GM18507 (cell line): Measurements from ENCODE around the gene TOM1.
A peak's percentile ranks its signal among the peaks of the same experiment; 100 is the strongest.
"Not testable (repeated sequence)": the region's sequence is repeated elsewhere in the genome, so short reads cannot be mapped to it uniquely, and the experiment has no call there.

Experiments used
- DNase-seq: peaks from one replicate; pipeline ENCODE4 v3.0.0; 2011; ENCODE audit warnings: low read depth; ENCODE audit not compliant: insufficient read length; ENCODE audit errors: extremely low spot score
- FAIRE-seq: peaks from 2 replicates; lab custom pipeline; 2011; peaks lifted over from hg19 to GRCh38; lab: Jason Lieb, UNC

TOM1 gene

DNA sequence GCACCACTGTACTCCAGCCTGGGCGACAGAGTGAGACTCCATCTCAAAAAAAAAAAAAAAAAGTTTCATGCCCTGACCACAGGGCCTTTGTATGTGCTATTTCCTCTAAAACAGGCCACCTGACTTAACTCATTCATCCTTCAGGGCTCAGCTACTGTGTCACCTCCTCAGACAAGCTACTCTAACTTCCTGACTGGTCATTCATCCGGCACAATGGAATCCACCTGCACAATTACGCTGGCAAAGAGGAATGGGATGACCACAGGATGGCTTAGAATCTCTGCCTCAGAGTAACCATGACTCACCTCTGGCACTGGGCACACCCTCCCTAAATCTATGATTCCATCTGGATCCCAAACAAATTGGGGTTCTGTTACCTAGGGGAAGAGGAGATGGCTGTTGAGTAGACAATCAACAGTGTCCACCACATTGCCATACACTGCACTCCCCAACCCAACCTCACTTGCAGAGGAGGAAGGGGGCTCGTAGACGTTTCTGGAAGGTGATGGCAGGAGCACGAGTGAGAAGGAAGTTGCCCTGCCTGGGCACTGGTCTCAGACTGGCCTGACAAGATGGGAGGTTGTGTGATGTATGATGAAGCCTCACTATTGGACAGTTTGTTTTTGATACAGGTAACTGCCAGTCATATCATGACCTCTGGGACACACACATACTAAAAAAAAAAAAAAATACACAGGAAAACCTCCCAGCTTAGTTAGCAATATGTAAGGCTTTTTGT is 58.4 kb downstream of the TOM1 start:
- DNase-seq, result no peak
- FAIRE-seq, result peak; percentile 82

DNA sequence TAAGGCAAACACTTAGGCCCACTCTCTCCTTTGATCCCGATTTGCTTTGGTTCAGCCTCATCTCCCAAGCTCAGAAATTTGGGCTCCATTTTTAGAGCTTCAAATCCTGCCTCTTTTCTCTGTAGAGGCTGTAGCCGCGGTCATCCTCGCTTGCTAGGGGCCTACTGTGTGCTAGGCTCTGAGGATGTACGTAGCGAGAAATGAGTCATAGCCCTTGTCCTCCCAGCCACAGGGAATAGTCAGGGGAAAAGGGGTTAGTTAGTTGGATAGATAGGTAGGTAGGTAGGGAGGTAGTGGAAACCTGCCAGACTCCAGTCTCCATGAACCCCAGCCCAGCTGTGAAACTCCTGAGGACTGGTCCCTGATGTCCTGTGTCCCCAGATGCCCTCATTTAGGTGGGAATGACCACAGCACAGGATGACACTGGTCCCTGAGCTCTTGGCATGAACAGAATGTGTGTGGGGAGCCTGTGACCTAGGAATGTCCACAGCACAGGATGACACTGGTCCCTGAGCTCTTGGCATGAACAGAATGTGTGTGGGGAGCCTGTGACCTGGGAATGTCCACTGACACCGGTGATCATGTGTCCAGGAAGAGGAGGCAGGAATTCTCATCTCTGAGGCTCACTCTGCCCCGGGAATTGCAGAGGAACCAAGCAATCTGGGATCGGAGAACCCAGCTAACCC is 59.8 kb downstream of the TOM1 start:
- peak; percentile 86 for FAIRE-seq

DNA sequence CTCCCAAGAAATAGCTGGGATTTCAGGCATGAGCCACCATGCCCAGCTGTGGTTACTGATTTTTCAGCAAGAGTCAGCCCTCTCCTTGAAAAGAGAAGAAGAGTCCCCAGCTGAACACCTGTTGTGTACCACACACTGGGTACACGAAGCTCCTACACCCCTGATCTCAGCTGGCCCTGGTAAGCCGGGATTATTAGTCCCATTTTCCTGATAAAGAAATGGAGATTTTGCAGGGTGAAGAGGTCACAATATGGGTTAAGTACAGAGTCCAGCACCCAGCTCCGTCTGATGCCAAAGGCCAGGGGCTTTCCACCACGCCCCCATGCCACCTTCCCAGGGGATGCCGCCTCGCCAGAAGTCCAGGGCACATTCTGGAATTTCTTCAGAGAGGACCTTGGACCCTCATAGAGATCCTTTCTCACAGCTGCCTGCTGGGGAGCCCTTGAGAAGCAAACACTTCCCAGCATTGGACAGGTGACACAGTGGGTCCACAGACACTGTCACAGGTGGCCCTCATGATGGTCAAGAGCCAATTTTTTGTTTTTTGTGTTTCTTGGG is 61.4 kb downstream of the TOM1 start:
- DNase-seq, result no peak

More for the DNA sequence above, 59.8 kb downstream of the TOM1 start:
- no peak for DNase-seq

DNA sequence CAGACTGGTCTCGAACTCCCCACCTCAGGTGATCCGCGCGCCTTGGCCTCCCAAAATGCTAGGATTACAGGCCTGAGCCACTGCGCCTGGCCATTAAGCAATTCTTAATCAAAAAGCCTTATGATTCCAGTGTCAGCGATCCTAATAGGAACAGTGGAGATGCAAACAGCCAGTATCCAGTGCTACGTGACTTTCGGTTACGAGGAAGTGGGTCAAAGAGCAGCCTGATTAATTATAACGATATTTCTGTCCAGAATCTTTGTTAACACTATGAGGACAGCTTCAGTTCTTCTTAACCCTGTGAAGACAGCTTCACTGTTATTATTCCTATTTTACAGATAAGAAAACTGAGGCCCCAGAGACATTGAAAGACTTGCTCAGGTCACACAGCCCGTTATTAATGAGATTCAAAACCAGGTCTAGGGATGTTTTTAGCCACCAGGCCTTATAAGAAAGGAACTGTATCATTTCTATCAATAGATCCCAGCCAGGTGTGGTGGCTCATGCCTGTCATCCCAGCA is 63.9 kb downstream of the TOM1 start:
- FAIRE-seq (peak; percentile 55), DNase-seq (no peak)

More for the DNA sequence above, 61.4 kb downstream of the TOM1 start:
- FAIRE-seq, result no peak

DNA sequence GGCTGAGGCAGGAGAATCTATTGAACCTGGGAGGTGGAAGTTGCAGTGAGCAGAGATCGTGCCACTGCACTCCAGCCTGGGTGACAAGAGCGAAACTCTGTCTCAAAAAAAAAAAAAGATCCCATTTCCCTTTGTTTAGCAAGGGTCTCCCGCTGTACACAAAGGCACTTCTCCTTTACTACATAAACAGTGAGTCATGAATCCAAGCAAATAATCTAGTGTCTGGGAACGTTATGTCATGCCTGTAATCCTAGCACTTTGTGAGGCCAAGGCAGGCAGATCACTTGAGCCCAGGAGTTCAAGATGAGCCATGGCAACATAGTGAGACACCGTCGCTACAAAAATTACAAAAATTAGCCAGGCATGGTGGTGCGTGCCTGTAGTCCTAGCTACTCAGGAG is 64.5 kb downstream of the TOM1 start:
- not testable (repeated sequence) for DNase-seq, FAIRE-seq

DNA sequence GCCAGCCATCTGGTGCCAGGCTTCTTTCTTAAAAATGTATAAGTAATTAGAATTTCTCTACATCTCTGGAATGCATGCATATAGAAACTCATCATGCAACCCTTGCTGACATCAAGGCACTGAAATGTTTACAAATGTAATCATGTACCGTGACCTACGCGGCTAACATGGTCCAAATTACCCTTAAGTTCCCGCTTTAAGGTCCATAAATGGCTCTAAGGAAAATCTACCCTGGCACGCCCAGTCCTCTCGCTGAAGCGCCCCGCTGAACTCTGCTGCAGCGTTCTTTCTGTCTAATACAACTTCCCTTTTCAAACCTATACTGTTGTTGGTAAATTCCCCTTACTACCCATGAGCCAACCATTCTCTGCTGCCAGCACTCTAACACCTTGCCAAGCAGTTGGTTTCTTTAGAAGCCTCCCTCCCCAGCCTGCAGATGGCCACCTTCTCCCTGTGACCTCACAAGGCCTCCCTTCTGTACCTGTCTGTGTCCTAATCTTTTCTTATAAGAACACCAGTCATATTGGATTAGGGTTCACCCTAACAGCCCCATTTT is 67.7 kb downstream of the TOM1 start:
- peak; percentile 63 for FAIRE-seq

DNA sequence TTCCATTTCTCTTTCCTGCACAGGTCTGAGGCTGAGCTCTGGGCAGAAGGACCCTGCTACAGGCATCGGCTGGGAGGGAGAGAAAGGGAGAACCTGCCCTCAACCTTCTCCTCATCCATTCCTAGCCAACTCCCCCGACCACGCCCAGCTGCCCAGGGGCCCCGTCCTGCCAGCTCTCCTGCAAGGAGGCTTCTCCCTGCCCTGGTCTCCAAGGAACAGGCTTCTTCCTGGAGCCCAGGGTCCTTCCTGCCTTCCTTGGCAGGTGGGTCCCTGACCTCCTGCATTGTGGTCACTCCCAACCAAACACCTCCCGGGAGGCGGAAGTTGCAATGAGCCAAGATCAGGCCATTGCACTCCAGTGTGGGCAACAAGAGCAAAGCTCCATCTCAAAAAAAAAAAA is 68.7 kb downstream of the TOM1 start:
- DNase-seq (no peak), FAIRE-seq (no peak)

More for the DNA sequence above, 67.7 kb downstream of the TOM1 start:
- no peak for DNase-seq

DNA sequence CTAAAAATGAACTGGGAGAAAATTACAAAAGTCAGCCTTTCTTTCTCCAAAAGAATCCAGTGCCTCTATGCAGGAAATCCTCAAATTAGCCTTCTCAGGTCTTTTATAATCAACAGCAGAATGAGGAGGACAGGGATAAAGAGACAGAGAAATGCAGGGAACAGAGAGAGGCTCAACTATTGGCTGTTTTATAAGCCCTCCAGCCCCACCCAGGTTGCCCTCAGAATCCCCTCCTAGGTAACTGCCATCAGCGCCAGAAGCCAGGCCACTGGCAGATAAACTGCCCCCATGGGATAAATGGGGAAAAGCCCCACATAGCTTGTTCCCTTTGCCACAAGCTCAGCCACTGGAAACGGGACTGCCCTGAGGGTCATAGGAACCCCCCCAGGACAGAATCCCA is 70.3 kb downstream of the TOM1 start:
- no peak for DNase-seq
- no peak for FAIRE-seq

DNA sequence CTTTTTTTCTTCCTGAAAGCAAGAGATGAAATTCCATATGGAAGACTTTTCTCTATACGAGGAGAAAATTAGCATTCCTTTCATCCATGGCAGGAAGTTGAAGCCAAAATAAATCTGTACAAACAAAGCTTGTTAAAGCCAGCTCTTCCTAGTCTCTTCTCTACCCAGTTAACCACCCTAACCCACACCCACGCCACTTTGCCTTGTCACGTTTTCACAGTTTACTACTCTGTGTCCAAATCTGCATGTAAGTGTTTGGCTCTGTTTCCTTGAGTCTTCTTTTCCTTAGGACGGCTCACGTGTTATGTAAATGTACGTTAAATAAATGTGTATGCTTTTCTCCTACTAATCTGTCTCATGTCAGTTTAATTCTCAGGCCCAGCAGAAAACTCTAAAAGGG is 74.1 kb downstream of the TOM1 start:
- DNase-seq, result no peak
- FAIRE-seq, result no peak

DNA sequence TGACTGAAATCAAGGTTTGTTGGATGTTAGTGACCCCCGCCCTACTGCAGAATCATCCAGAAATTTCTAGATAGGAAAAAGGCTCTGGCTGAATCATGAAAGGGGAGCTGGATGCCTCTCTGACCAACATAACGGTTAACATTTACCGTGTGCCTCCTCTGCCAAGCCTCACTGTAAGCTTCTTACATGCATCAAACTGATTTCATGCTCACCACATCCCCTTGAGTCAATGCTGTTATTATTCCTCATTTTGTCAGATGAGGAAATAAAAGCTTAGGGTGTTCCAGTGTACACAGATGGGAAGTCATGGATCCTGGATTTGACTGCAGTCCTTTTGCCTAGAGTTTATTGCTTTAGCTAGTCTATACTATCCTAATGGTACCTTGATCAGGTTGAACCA is 75.3 kb downstream of the TOM1 start:
- no peak for DNase-seq
- no peak for FAIRE-seq

DNA sequence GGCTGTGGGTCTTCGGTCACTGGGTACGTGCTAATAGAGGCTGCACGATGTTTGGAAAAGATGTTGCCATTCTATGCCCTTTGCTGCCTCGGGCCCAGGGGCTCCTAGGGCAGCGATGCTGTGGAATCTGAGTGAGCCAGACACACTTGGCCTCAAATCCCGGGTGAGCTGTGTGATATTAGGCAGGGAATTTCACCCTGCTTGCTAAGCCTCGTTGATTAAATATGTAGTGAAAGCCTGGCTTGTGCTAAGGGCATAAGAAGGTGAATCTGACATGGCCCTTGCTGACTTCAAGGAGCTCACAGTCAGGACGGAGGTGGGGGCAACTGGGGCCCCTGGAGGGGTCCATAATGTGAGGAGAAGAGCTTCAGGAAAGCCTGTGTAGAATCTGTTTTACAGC is 75.8 kb downstream of the TOM1 start:
- no peak for FAIRE-seq

DNA sequence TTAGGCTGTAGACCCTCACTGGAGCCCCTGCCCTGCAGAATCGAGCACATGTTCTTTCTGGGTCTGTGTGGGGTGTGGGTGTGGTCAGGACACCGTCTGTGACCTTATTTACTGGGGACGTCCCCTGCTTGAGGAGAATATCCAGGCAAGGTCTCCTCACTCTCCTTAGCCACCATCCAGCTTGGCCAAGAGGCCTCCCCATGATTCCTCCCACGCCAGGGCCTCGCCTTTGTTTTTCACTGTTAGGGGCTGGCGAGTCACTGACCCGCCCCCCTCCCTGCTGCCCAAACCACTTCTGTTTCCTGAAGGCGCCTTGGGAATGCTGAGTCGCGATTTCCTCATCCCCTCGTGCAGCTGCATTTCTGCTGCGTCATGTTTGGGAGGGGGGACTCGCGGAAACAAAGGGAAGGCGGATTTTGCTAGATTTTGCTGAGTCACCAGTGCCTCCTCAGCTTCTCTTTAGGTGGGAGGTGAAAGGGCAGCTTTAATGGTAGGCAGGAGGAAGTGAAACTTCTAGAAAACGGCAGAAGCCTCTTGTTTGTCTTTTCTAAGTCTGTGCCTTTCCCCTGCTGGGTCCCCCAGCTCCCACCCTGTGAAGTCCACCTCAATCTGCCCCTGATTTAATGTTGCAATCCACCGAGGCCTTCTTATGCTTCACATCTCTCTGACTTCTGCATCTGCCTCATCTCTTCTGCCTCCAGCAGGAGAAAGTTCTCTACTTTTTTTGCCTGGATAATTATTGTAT is 77.2 kb downstream of the TOM1 start:
- DNase-seq (no peak), FAIRE-seq (peak; percentile 90)

More for the DNA sequence above, 75.8 kb downstream of the TOM1 start:
- DNase-seq, result no peak

DNA sequence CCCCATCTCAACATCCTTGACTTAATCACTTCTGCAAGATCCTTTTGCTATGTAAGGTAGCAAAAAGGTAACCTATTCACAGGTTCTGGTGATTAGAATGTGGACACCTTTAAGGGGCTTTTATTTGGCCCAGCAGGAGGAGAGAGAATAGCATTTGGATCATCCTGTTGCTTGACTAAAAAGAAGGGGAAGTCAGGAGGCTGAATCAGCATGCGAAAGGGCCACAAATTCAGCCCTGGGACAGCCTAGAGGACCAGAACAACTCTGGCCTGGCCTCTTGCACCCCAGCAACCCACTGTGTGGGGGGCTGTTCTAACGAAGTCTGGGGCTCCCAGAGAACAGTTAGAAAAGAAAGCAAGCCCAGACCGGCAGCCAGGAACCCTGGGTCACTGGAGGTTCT is 78.0 kb downstream of the TOM1 start:
- DNase-seq (no peak), FAIRE-seq (no peak)

DNA sequence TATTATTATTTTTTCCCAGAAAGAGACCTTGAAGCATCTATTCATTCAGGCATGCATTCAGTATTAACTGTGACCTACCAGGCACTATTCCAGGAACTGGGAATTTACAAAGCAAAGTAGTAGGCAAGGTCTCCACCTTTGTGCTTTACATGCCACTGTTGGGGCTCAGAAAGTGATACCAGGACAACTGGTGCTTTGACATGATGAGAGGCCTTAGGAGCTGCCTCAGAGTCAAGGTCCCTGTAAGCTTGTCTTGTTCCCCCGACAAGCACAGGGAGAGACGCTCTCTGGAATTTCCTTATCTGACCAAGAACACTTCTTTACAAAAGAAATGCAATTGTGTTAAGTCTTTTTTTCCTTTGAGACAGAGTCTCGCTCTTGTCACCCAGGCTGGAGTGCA is 78.9 kb downstream of the TOM1 start:
- FAIRE-seq (no peak), DNase-seq (no peak)

DNA sequence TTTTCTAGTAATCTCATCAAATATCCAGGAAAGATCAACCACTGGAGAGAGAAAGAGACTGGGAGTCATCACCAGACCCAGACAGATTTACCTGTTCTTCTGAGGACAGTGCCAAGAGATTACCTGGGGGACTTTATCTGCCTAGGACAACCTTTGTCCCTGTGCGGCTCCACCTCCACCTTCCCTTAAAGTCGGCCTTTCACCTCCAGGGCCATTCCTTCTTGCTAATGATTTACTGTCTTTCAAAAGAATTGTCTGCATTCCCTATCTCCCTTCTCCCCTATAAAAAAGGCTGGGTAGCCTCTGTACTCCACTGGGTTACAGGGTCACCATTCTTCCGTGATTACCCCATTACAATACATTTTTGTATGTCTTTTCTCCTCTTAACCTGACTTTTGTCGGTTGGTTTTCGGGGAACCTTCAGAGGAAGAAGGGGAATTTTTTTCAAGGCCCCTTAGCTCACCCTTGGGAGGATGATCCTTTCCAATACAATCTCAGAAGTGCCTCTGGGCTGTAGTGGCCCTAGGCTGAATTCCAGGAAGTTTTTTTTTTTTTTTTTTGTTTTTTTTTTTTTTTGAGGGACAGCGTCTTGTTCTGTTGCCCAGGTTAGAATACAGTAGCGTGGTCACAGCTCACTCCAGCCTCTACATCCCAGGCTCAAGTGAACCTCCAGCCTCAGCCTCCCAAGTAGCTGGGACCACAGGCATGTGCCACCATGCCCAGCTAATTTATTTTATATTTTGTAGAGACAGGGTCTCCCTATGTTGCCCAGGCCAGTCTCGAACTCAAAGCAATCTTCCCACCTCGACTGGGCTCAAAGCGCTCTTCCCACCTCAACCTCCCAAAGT is 79.7 kb downstream of the TOM1 start:
- DNase-seq (no peak), FAIRE-seq (no peak)

DNA sequence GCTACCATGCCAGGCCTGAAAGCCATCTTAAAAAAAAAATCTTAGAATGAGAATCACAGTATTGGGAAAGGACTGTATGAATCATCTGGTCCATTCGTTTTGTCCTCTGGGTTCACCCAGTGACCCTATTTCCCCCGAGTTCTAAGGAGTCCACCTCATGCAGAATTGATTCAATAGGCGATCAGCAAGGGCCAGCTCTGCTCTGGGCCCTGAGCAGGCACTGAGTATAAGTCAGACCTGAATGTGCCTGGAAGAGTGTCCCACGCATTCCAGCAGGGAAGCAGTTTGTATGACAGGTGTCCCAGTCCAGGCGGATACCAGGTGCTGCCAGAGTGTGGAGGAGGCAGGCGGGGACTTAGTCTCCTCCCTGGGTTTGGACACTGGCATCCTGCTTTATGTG is 80.3 kb downstream of the TOM1 start:
- FAIRE-seq, result no peak
- DNase-seq, result no peak

DNA sequence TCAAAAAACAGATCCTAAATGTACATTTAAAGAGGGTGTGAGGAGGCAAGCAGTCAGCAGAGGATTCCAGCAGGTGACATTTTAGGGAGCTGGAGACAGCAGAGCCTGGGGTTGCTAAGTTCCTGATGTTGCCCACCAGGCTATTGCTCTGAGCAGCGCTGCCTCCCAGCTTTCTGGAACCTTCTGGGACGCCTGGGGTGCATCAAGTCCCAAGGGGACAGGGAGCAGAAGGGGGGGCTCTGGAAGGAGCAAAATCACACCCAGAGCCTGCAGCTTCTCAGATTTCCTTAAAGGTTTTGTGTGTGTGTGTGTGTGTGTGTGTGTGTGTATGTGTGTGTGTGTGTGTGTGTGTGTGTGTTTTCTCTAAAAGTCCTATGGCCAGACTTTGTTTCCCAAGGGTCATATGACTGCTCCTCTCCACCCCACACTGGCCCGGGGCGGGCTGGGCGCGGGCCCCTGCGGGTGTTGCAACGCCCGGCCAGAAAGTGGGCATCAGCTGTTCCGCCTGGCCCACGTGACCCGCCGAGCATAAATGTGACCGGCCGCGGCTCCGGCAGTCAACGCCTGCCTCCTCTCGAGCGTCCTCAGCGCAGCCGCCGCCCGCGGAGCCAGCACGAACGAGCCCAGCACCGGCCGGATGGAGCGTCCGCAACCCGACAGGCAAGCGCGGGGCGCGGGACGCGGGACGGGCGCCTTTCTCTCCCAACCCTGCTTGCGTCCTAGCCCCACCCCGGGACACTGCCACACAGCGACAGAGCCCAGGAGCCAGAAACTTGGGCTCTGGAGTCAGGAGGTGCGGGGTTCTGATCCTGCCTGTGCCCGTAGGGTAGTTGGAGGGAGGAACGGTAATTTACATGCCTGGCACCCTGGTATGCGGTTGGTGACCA is 81.1 kb downstream of the TOM1 start, which contains the start of gene HMOX1:
TSS of gene HMOX1 (plus strand) at position 560 of the 887 bp plus-strand sequence. CDS start at position 638, 78 bp downstream.
- peak; percentile 89 for FAIRE-seq
- DNase-seq, result peak; percentile 69
